Measurements from ENCODE around the gene ATG4B.

DNA sequence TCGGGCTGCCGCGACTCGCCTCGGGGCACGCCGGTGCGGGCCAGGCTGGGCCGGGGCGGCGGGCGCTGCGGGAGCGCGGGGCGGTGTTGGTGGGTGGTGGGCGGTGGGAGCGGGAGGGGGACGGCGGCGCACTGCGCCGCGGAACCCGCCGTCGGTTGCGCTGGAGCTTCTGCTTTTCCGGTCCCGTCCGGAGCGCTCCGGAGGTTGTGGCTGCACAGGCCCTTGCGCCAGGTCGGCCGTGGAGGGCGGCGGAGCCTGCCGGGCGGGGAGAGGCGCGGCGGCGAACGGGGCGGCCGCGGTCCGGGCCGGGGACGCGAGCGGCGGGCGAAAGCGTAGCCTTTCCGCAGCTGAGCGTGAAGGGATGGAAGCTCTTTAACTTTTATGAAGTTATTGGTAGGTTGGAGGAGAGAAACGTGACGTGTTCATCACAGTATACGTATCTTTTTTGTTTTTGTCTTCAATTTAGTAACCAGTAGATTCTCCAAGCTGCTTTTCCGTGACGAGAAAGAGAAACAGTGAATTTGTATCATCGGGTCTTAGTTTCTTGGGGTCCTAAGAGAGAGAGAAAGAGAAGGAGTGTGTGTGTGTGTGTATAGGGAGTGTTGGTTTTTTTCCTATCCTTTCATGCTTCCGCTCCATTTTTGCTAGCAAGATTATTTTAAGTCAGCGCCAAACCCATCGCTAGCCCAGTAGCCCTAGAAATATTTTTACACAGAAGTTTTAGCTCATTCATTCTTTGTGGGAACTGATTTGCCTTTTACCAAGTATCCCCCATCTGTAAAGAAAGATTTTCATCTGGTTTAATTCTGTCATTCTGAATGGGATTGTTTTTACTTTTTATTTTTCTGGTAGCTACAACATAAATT lies 535 bp downstream of the ATG4B start:
- TF ChIP-seq POLR2A (IDR thresholded peaks at IDR 0.05), result no peak
- TF ChIP-seq, protein P1, sequence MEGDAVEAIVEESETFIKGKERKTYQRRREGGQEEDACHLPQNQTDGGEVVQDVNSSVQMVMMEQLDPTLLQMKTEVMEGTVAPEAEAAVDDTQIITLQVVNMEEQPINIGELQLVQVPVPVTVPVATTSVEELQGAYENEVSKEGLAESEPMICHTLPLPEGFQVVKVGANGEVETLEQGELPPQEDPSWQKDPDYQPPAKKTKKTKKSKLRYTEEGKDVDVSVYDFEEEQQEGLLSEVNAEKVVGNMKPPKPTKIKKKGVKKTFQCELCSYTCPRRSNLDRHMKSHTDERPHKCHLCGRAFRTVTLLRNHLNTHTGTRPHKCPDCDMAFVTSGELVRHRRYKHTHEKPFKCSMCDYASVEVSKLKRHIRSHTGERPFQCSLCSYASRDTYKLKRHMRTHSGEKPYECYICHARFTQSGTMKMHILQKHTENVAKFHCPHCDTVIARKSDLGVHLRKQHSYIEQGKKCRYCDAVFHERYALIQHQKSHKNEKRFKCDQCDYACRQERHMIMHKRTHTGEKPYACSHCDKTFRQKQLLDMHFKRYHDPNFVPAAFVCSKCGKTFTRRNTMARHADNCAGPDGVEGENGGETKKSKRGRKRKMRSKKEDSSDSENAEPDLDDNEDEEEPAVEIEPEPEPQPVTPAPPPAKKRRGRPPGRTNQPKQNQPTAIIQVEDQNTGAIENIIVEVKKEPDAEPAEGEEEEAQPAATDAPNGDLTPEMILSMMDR (IDR thresholded peaks at IDR 0.05), result no peak

All from thyroid gland (tissue), 4 donors.